Fibroblast of lung (primary cell): ENCODE measurements around the gene SPTBN1.

Experiments used
- EZH2 ChIP-seq: IDR thresholded peaks from 2 replicates; pipeline ENCODE4 v1.5.1; 2012; ENCODE audit warnings: low read length, control low read depth, mild to moderate bottlenecking; ENCODE audit errors: missing control alignments
- TF ChIP-seq, protein P1 (sequence below), 2 donors: IDR thresholded peaks in 1 of 2; conservative IDR thresholded peaks in 1 of 2; 1 replicate in 1 of 2; 2 replicates in 1 of 2; pipeline ENCODE4 v1.5.1; 2011 to 2012; ENCODE audit warnings: low read length in 2 of 2, control low read depth in 1 of 2, inconsistent platforms in 1 of 2, low read depth in 1 of 2, mild to moderate bottlenecking in 1 of 2

DNA sequence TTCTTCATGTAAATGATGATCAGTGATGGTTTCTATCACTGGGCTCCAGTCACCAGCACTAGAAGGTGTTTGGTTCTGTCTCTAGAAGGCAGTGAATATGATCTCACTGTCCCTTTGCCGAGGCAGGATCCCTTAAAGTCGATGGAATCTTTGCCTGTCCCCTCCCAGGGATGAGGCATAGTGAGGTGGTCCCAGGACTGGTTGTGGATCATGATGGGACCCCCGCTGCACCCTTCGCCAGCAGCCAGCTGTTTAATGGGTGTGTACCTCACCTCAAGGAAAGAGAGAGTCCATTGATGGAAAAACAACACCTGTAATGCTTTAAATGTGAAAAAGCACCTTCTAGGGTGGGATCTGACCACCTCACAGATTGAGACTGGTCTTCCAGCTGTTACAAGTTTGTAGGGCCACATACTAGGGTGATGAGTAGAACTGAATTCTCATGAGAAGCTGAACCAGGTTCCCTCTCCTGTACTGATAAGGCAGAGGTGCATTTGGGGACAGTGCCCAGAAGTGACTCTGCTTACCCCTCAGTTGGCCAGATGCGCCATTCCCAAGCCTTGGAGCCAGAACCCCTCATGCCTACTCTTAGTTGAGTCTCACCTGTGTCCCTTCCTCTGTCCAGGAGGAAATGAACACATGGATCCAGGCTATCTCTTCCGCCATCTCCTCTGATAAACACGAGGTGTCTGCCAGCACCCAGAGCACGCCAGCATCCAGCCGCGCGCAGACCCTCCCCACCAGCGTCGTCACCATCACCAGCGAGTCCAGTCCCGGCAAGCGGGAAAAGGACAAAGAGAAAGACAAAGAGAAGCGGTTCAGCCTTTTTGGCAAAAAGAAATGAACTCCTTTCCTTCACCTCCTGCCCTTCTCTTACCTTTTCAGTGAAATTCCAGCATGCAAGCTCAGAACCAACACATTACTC, 211.9 kb downstream of the SPTBN1 start:
- TF ChIP-seq, protein P1, sequence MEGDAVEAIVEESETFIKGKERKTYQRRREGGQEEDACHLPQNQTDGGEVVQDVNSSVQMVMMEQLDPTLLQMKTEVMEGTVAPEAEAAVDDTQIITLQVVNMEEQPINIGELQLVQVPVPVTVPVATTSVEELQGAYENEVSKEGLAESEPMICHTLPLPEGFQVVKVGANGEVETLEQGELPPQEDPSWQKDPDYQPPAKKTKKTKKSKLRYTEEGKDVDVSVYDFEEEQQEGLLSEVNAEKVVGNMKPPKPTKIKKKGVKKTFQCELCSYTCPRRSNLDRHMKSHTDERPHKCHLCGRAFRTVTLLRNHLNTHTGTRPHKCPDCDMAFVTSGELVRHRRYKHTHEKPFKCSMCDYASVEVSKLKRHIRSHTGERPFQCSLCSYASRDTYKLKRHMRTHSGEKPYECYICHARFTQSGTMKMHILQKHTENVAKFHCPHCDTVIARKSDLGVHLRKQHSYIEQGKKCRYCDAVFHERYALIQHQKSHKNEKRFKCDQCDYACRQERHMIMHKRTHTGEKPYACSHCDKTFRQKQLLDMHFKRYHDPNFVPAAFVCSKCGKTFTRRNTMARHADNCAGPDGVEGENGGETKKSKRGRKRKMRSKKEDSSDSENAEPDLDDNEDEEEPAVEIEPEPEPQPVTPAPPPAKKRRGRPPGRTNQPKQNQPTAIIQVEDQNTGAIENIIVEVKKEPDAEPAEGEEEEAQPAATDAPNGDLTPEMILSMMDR (conservative IDR thresholded peaks at IDR 0.05 in 1 of 2, IDR thresholded peaks at IDR 0.05 in 1 of 2; ENCODE audit: low read depth in 1 of 2, low read length in 2 of 2): no peak
- TF ChIP-seq EZH2: no peak
